IPS-NIHi11 (cell line): ENCODE data around the gene POGK.
"Not testable (repeated sequence)": the region's sequence is repeated elsewhere in the genome, so short reads cannot be mapped to it uniquely, and the experiment has no call there.

Experiments
- DNase-seq: peaks from one replicate; pipeline ENCODE4 v3.0.0; 2012; ENCODE audit warnings: mixed read lengths, low spot score

Gene POGK

DNA sequence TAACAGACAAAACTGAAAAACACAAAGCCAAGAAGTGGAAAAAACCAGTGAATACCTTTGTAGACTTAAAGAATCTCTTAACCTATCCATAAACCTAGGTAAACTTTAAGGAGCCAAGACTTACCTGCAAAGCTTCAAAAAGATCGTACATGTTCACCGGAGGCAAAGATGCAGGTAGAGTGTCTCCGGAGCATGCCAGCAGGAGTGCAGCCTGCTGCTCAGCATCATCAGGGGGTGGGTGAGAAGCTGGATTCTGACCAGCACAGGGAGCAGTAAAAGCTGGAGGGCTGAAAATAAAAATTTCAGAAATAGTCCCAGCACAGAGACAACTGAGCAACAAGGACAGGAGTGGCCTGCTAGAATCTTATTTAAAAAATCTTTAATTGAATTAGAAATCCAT lies 18.7 kb downstream of the POGK start:
- no peak for DNase-seq

DNA sequence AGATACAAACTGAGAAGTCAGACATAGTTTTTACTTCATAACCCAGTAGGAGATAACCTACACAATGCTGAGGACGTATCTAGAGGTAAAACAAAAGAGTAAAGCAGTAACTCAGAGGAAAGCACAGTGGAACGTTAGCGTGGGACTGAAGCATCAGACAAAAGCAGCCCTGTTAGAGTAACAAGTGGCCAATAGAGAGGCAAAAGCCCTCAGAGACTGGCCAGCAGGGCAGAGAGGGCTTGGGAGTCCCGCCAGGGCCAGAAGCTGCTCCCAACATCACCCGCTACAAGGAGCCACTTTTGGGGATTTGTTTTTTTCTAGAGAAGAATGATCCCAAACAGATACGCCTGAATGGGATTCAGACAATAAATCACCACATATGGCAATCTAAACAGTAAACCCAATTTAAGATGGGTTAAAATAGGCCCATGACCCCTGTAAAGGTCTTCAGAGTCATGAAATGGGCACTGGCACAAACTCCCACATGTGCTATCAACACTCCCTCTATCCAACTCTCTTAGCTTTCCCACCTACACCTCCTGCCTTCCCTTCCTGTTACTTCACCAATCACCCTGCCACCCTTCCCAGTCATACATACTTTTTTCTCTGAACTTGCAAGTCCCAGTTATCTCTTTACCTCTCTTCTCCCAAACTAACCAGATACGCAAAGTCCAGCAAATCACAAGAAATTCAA lies 19.6 kb downstream of the POGK start:
- no peak for DNase-seq

DNA sequence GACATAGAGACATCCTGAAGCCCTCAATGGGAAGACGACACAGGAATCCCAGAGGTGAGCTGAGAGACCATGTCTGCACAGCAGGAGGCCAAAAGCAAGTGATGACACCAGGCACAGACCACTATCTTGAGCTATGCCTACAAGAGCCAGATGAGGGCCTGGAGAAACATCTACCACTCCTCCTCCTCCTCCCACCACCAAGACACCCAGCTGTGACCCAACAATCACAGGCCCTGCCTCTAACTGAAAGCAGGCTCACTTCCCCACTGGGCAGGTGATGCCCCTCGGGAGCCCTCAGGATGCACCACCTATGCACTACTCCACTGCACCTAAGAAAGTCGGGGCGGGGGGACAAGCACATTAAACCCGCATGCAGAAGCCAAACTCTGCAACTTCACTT lies 20.3 kb downstream of the POGK start:
- DNase-seq: no peak

DNA sequence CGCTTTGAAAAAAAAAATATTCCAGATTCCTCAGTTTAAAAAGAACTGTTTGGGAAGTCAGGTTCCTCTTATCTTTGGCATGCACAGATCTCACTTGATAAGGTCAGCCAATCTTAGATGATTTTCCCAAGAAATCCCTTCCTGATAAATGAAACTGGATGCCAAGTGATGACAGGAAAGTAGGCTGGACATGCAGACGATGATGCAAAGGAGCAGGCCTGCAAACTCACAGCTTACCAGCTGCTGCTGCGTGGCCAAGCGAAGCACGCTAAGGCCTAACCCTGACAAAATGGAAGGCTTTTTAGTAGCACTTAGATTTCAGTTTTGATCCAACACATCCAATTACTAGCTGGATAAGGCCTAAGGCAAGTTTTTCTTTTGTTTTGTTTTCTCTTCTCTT lies 26.7 kb downstream of the POGK start:
- no peak for DNase-seq

DNA sequence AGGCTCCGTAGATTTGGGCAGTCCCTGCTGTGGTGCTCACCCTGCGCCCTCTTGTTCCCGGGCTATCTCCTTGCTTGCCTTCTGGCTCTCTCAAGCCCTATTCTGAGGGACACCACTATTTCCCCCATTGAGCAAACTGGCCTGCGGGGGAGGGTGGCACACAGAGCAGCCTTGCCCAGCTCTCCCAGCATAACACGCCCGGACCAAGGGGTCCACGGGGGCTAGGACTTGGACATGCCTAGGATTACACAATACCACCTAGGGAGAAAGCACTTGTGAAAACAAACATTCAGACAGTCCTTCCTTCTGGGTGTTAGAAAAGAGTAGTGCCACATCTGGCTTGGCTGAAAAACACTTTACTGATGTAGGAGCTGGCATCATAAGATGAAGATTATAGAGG lies 29.4 kb downstream of the POGK start:
- no peak for DNase-seq

DNA sequence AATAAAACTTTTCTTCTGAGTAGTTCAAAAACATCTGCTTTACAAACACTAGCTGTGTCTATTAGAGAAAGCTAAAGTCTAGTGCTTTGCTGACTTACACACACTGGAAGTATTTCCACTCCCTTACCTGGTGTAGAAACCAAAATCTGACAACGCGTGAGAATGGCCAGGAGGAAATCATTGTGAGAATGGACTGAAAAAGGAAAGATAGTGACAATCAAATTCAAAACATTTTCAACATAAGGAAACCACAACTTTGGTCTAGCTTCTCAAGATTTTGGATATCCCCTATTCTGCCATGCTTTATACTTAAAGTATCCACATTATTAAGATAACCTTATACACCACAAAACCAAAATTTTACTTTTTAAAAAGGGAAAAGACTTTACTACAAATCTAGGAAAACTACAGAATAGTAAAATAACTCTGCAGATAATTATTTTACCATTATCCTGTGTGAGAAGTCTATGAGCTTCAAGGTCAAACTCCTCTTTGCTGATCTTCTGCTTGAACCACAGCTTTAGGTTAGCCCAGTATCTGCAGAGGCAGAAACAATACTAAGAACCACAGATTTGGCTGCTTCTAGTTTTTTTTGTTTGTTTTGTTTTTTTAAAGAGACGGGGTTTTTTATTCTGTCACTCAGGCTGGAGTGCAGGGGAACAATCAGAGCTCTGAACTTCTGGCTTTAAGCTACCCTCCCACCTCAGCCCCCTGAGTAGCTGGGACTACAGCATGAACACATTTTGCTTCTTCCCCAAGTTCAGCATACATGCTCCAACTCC lies 30.2 kb downstream of the POGK start:
- DNase-seq: no peak

DNA sequence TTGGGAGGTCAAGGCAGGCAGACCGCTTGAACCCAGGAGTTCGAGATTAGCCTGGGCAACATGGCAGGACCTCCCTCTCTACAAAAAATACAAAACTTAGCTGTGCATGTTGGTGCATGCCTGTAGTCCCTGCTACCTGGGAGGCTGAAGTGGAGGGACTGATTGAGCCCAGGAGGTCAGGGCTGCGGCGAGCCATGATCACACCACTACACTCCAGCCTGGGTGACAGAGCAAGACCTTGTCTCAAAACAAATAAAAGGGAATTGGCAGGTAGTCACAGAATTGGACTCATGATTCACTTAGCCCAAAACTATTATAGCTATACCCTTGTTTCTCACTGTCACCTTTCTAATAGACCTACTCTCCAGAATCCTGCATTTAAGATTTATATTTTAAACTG lies 31.3 kb downstream of the POGK start:
- no peak for DNase-seq

DNA sequence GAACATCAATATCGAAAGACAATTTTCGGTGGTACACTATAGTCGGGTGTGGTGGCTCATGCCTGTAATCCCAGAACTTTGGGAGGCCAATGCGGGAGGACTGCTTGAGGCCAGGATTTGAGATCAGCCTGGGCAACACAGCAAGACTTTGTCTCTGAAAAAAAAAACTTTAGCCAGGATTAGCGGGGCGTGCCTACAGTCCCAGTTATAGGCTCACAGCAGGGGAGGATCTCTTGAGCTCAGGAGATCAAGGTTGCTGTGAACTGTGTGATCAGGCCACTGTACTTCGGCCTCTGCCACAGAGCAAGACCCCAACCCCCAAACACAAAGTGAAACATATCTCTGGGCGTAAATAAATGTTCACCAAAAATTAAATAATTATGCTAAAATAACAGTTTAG lies 35.2 kb downstream of the POGK start:
- no peak for DNase-seq

DNA sequence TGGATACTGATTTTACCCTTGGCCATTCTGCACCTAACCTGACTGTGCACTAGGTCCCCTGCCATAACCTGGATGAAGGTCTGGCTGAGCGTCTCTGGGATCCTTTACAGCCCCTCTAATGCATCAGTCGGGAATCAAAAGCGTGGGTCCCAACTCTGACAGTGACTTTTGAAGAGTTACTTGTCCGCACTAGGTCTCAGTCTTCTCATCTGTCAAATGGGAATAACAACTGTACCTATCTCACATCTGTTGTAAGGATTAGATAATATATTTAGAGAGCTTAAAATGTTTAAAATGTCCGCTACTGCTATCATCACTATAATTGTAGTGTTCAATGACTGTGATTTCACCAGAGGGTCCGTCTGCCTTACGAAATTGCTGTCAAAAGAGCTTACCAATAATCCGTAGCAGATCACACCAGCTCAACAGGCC lies 36.0 kb downstream of the POGK start:
- DNase-seq: no peak

DNA sequence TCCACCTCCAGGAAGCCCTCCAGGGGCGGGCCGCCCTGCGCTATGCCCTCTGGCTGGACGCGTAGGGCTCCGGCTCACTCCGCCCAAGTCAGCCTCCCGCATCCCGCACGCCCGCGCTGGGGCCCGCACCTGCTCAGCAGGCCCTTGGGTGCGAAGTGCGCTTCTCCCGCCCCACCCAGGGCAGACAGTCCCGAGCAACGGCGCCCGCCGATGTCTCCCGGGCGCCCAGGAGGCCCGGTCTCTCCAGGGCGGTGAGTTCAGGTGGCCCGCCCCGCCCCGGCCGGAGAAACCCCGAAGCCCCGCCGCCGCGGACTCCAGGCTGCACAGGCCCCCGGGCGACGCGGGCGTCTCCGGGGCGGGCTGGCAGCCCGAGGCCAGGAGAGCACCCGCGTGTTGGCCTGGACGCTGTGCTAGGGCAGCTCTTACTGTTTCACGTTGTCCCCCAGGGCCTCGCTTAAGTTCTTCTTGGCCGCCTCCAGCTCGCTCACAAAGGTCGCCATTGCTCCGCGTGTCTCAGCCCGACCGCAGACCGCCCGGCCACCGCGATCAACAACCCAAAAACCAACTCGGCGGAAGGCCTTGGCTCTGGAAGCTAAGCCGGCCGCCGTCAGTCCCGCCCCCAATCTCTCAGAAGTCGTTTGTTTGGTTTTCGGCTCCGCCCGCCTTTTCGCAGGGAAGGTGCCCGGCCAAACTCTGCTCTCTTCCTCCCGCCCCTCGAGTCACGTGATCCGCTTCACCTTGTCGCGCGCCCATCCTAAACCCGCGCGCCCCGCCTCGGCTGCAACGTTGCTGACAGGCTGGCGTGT lies 36.7 kb downstream of the POGK start, which contains the start of gene TADA1:
Gene TADA1 (minus strand): TSS at position 531 of the 806 bp plus-strand sequence. CDS start 31 bp downstream, at position 500.
- DNase-seq: peak; percentile 93

DNA sequence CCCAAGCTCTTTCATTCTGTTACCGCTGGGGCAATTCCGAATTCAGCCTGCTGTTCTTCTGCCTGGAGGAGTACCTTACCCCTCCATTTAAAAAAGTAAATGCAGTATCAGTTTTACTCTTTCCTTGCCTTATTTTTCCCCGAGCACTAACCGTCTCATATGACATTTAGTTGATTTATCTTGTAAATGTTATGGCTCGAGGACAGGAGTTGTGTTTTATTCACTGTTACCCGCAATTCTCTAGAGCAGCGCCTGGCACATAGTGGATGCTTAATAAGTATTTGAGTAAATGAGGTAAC lies 37.2 kb downstream of the POGK start:
- DNase-seq: no peak

DNA sequence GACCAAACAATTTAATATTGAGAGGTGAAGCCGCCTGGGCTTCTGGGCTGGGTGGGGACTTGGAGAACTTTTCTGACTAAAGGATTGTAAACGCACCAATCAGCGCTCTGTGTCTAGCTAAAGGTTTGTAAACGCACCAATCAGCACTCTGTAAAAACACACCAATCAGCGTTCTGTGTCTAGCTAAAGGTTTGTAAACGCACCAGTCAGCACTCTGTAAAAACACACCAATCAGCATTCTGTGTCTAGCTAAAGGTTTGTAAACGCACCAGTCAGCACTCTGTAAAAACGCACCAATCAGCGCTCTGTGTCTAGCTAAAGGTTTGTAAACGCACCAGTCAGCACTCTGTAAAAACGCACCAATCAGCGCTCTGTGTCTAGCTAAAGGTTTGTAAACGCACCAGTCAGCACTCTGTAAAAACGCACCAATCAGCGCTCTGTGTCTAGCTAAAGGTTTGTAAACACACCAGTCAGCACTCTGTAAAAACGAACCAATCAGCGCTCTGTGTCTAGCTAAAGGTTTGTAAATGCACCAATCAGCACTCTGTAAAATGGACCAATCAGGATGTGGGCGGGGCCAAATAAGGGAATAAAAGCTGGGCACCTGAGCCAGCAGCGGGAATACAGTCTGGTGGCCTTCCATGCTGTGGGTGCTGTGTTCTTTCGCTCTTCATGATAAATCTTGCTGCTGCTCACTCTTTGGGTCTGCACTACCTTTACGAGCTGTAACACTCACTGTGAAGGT lies 39.1 kb downstream of the POGK start:
- DNase-seq: not testable (repeated sequence)

DNA sequence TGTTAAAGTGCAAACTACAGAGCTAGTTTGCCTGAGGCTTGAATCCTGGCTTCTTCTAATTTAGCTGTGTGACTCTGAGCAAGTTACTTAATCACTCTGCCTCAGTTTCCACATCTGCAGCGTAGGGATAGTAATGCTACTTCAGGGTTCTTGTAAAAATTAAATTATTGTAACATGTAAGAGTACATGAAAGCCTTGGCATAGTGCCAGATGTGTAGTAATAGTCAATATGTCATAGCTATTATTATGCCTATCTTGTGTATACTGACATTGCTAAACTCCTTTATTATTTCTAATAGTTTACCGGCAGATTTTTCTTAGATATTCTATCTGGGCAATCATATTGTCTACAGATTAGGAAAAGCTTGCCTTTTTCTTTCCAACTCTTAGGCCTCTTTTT lies 43.6 kb downstream of the POGK start:
- no peak for DNase-seq

DNA sequence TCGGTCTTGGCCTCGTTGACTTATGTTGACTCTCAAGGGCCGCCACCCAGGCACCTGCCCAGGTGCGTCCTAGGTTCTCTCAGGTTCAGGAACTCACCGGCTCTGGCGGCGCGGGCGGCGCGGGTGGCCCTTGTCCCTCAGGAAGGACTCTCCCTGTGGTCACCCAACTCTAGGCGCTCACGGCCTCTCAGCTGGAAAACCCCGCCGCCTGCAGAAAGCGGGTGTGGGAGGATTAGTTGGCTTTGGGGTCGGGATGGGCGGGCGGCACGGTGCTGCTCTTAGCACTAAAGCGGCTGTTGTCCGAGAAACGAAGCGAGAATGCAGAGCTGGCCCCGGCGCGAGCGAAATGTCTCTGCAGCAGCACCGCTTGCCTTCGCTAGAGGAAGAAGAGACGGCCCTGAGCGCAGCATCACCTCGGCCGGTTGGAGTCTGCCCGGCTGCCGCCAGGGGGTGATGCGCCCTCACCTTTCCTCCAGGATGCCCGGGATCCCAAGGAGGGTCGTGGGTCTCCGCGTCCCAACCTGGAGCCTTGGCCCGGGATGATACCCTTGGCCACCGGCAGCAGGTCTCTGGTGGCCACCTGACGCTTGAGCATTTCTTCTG lies 44.9 kb downstream of the POGK start:
- DNase-seq: peak; percentile 86

DNA sequence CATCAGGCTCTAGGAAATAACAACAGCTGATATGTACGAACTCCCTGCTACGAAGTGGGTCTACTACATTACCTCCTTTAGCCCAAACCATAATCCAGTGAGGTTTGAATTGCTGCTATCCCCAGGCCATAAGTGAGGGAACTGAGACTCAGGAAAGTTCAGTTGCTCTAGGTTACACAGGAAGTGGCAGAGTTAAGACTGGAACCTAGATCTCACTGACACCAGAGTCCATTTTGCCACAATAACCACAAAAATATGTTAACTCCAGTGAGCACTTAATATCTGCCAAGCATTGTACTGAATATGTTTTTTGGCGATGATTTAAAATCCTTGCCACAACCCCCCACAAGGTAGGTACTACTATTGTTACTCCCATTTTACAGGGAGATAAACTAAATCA lies 45.7 kb downstream of the POGK start:
- no peak for DNase-seq

DNA sequence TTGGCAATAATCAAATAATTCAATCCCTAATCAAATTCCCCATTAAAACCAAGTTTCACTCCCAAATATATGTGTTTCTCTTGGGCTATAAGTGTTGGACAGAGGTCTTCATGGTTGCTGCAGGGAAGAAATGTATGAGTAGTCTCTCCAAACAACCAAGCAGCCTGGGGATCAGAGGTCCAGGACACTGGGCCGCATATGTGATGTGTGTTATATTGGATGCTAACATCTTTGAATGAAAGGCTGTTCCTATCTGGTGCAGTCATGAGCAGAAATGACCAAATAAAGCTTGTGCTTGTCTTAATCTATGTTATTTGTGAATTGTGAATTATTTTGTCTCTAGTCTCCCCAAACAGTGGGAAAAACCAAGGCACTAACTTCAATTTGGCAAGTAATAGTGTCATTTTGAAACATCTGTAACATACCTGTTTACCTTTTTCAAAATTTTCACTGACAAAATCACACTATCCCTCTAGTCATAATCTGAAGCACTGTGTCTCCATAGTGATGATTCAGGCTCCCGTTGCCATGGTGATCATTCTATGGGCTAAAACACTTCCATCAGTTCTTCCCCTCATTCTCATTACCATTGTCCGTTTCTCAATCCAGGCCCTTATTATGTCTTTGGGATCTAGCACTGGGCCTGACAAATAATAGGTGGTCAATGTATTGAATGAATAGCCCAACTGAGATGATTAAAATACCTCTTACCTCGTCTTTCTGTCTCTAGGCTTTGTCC lies 49.3 kb downstream of the POGK start:
- no peak for DNase-seq

DNA sequence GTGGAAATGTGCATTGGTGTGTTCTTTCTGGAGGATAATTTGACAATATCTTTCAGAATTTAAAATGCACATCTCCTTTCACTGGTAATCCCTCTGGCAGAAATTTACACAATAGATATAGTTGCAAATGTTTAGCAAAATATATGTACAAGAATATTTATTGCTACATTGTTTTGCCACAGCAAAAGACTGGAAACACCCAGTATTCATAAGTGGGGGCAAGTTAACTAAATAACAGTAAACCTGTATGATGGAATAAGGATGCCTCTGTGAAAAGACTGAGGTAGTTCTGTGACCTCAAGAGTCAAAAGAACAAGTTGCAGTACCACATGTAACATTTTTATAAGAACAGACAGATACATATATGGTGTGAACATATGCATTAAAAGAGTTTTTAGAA lies 50.5 kb downstream of the POGK start:
- DNase-seq: no peak

DNA sequence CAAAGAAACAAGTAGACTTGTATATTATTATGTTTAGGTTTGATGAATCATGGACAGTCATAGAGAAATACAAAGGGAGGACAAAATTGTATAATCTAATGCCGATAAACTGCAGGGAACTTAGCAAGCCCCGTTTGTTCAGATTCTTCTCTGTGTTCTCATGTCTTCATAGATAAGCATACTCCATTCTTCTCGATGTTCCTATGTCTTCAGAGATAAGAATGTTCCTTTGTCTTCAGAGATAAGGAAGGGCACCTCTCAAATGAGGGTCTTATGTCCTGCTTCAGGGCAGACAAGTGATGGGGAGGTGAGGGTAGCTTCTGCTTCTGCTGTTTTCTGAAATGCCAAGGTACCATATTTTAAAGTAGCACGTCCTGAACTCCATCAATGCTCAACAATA lies 56.5 kb downstream of the POGK start:
- no peak for DNase-seq

DNA sequence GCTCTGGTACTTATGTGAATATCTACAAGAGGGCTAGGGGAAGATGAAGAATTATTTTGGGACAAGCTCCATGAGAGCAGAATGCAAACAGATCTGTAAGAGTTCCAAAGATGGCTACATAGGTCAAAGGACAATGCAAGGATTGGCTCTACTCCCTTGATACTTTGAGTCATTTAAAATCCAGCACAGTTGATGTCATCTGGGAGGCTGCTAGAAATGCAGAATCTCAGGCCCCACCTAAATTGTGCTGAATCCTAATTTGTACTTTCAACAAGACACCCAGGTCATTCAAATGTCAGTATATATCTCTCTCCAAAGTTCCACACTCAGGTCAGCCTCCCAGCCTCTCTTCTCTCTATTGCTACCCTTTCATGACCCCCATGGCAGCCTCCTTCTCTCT lies 60.5 kb downstream of the POGK start:
- no peak for DNase-seq

DNA sequence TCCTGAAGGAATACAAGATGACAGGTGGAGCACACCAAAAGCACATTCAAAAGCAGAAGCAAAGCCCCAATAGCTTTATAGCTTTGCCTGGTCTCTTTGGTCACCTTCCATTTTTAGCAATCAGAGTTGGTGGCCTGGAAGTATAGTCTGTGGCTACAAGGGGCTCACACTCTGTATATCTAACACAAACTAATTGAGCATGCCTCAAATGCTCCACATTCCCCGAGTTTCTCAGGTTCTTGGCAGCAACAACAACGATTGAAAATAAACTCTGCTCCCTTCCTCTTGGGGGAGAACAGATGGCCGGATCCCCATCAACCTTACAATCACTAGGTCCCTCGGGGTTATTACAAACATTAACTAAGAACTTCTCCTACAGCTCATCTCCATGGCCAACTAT lies 61.7 kb downstream of the POGK start:
- DNase-seq: no peak

DNA sequence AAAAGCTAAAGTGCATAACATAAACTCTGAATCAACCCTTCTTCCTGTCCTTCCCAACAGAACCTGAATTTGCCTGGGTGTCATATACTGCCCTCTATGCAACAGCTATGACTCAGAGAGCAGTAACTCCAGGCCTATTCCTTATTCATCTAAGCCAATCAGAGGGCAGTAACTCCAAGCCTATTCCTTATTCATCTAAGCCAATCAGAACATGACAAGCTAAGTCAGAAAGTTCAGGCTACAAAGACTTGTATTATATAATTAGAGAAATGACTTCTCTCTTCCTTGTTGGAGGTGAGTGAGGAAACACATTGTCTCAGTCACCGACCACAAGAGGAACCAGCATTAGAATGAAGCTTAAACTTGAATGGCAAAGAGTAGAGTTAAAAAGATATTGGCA lies 63.0 kb downstream of the POGK start:
- no peak for DNase-seq
